ENCODE measurements around the gene TRAF3.
"Not testable (repeated sequence)": the region's sequence is repeated elsewhere in the genome, so short reads cannot be mapped to it uniquely, and the experiment has no call there.

The TRAF3 gene

DNA sequence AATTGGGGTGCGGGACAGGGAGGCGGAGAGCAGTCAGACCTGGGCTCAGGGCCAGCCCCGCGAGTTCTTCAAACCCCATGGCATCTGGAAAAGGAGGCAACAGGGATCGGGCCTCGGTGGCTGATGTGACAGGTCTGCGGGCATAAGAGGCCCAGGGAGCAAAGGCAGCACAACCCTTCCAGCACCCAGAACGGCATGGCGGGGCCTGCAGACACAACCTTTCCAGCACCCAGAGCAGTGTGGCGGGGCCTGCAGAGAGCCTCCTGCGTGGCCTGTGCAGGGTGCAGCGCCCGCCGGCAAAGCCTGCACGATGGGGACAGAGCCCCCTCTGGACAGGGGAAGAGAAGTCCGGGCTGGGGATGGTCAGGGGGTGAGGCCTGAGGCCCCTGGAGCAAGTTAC lies 26.2 kb upstream of the TRAF3 start:
- DNase-seq (ENCODE audit: low read depth) = no peak

GRCh38 chr14:102752239-102752847 lies 24.9 kb upstream of the TRAF3 start:
- no peak for DNase-seq (ENCODE audit: low read depth)

DNA sequence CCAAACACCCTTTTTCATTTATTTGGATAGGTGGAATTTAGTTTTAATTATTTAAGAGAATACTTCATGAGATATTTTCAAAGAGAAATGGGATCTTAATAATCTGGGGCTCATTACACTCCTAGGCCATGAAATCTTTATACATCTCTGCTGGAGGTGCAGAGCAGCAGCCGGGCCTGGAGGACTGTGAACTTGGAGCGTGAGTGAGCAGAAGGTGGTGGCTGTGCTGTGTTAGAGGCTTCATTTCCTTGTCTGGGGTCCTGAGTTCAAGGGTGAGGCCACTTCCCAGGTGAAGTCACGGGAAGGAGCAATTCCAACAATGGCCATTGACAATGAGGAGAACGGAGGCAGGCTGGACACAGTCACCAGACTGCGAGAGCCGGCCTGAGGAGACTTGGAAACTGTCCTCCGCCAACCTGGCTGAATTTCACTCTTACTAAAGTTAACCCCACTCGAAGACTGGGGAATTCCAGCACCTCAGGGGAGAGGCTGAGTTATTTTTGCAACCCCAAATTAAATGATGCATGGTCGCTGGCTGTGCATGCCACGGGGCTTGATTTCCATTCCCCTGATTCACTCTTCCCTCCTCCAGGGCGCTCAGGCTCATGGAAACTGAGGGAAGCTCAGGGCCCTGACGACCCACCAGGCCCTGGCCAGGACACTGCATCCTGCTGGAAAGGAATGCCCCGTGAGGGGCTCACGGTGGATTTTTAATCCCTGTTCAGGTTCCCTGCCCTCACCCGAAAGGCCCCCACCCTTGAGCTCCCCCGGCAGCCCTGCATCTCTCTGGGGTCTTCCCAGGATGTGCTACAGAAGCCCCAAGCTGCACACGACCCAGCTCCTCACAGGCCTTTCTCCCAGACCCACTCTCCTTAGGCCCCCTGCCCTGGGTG lies 22.6 kb upstream of the TRAF3 start:
- no peak for DNase-seq (ENCODE audit: low read depth)

DNA sequence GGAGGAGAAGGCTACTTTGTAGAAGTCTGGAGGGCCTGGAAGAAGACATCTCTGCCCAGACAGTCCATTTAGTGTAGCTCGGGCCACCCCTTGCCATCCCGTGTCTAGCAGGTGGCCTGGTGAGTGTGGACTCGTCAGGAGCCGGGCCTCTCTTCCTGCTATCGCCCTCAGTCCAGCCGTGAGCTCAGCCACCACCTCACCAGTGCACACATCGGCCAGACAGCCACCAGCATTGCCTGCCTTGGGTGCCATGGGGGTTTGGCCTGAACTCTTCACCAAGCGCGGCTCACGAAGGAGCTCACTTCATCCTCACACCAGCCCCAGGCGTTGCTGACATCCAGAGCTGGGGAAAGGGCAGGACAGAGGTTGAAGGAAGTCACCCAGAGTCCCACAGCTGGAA lies 19.6 kb upstream of the TRAF3 start:
- no peak for DNase-seq (ENCODE audit: low read depth)

DNA sequence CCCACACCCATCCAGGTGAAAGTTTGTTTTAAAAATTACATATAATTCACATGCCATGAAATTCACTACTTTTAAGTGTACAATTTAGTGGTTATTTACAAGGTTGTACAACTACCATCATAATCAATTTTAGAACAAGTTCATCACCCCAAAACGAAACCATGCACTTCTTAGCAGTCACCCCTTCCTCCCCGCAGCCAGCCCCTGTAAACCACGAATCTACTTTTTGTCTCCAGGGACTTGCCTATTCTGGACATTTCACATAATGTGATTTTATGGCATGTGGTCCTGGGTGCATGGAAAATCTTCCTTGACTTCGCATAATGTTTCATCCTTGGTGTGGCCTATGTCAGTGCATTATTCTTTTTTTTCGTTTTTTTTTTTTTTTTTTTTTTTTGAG lies 19.2 kb upstream of the TRAF3 start:
- DNase-seq (ENCODE audit: low read depth) = no peak

GRCh38 chr14:102759456-102760187 lies 17.6 kb upstream of the TRAF3 start:
- DNase-seq (ENCODE audit: low read depth) = no peak

DNA sequence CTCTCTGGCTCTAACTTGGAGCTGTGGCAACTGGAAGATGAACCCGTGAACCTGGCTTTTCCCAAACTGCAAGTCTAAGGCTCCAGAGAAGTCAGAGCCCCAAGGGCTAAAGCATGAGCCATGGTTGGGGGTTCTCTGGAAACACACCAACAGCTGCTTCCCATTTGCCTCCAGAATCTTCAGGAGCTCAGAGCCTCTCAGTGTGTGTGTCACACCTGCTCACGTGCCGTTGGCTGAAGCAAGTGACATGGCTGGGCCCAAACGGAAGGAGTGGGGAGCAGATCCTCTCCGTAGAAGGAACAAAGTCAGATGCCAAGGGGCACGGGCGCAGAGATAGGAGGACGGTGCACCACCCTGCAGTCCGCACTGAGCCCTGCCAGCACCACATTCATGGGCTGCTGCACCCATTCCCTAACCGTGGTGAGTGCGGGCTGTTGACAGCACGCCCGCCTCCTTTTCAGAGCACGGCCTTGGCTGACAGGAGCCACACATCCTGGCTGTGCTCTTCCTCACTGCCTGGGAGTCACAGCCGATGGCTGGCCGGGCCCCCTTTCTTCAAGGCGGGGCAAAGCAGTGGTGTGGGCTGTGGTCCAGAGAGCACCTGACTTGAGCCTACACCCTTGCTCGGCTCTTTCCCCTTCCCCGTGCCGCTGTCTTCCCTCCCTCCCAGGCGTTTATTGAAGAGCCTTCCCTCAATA lies 16.6 kb upstream of the TRAF3 start:
- DNase-seq (ENCODE audit: low read depth) = no peak

- no peak for DNase-seq (ENCODE audit: low read depth)
These were observed 16.0 kb upstream of the TRAF3 start for GRCh38 chr14:102761206-102761605.

DNA sequence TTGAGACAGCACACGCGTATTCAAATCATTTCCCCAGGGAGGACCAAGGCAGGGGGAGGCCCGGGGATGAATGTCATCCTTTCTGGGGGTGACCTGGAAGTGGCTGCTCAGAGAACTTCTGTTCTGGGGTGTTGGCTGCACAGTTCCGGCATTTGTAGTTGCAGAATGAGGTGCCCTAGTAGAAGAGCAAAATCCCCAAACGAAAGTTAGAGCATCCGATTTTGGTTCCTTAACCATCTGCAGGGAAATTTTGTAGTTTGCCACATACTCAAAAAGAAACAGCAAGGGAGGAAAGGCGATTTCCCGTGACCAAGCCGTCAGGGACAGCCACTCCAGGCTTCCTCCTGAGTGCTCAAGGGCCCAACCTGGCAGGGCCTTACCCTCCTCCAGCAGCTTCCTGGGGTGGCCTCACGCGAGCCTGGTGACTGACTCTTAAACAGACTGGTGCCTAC lies 13.0 kb upstream of the TRAF3 start:
- no peak for DNase-seq (ENCODE audit: low read depth)

DNA sequence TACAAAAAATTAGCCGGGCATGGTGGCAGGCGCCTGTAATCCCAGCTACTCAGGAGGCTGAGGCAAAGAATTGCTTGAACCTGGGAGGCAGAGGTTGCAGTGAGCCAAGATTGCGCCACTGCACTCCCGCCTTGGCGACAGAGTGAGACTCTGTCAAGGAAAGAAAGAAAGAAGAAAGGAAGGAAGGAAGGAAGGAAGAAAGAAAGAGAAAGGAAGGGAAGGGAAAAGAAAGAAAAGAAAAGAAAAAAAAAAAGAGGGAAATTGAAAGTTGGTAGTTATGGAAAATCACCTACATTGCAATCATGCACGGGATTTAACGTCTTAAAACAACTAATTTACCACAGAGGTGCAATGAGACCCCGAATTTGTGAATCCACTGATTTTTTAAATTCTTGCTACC lies 11.5 kb upstream of the TRAF3 start:
- not testable (repeated sequence) for DNase-seq (ENCODE audit: low read depth)

GRCh38 chr14:102768223-102769048 lies 8.8 kb upstream of the TRAF3 start:
- no peak for DNase-seq (ENCODE audit: low read depth)

GRCh38 chr14:102769049-102769327 lies 8.3 kb upstream of the TRAF3 start:
- no peak for DNase-seq (ENCODE audit: low read depth)

- DNase-seq (ENCODE audit: low read depth) = no peak
These were observed 6.8 kb upstream of the TRAF3 start for GRCh38 chr14:102770147-102771123.

GRCh38 chr14:102771144-102771543 lies 6.1 kb upstream of the TRAF3 start:
- DNase-seq (ENCODE audit: low read depth) = no peak

DNA sequence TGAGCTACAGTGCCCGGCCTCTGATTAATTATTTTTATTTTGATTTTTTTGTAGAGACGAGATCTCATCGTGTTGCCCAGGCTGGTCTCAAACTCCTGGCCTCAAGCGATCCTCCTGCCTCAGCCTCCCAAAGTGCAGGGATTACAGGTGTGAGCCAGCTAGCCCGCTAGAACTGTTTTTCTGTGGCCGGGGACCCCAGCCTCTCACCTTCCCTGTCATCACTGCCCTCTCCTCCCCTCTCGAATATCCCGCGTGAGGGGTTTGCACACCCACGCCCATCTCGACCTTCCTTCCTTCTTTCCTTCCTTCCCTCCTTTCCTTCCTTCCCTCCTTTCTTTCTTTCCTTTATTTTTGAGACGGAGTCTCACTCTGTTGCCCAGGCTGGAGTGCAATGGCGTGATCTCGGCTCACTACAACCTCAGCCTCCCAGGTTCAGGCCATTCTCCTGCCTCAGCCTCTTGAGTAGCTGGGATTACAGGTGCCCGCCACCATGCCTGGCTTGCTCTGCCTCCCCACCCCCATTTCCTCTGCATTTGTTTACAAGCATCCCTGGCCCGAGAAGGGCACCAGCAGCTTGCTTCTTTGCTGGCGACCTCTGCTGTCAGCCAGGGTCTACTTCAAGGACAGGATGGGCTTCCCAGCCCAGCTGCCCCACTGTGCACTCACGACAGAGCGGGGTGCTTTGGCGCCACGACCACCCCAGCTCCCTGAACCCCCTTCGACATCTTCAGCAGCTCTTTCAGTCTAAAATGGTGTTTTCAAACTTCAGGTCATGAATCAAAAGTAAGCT lies 4.3 kb upstream of the TRAF3 start:
- no peak for DNase-seq (ENCODE audit: low read depth)

- DNase-seq (ENCODE audit: low read depth) = no peak
These were observed 2.7 kb upstream of the TRAF3 start for GRCh38 chr14:102774391-102775153.

- DNase-seq (ENCODE audit: low read depth) = no peak
These were observed 1.1 kb upstream of the TRAF3 start for GRCh38 chr14:102775855-102776760.

All from stimulated activated CD8-positive, alpha-beta memory T cell treated with anti-CD3 and anti-CD28 coated beads, Interleukin-15, amount 100 ng/mL, for 24 hours (primary cell).